HuH-7 (cell line): Measurements from ENCODE around the gene FOXB2.
"Not testable (repeated sequence)": the region's sequence is repeated elsewhere in the genome, so short reads cannot be mapped to it uniquely, and the experiment has no call there.

Source experiments
- DNase-seq: peaks from one replicate; pipeline ENCODE4 v3.0.0; 2011; ENCODE audit warnings: low spot score

FOXB2 gene

GRCh38 chr9:77019236-77019925 lies at the start of gene FOXB2:
Gene FOXB2 (plus strand): TSS chr9:77019655. CDS start chr9:77019655, 0 bp downstream.
- DNase-seq, result no peak

- no peak for DNase-seq
Measured at GRCh38 chr9:76969716-76970115, 49.7 kb upstream of the FOXB2 start.

GRCh38 chr9:76978831-76979230 lies 40.6 kb upstream of the FOXB2 start:
- DNase-seq, result not testable (repeated sequence)

- no peak for DNase-seq
Measured at GRCh38 chr9:76980566-76980965, 38.9 kb upstream of the FOXB2 start.

- no peak for DNase-seq
Measured at GRCh38 chr9:76984486-76984885, 35.0 kb upstream of the FOXB2 start.

GRCh38 chr9:76985581-76985980 lies 33.9 kb upstream of the FOXB2 start:
- DNase-seq, result no peak

- peak; percentile 52 for DNase-seq
Measured at GRCh38 chr9:76987594-76988200, 31.8 kb upstream of the FOXB2 start.

- no peak for DNase-seq
Measured at GRCh38 chr9:76988941-76989340, 30.5 kb upstream of the FOXB2 start.

GRCh38 chr9:76989501-76989900 lies 30.0 kb upstream of the FOXB2 start:
- no peak for DNase-seq

- DNase-seq, result peak; percentile 57
Measured at GRCh38 chr9:76996700-76997099, 22.8 kb upstream of the FOXB2 start.

GRCh38 chr9:76999261-76999660 lies 20.2 kb upstream of the FOXB2 start:
- DNase-seq, result no peak

GRCh38 chr9:77000330-77000729 lies 19.1 kb upstream of the FOXB2 start:
- no peak for DNase-seq

GRCh38 chr9:77003366-77003765 lies 16.1 kb upstream of the FOXB2 start:
- DNase-seq, result no peak

GRCh38 chr9:77005216-77005615 lies 14.2 kb upstream of the FOXB2 start:
- DNase-seq, result no peak

GRCh38 chr9:77010527-77010926 lies 8.9 kb upstream of the FOXB2 start:
- DNase-seq, result no peak

- peak; percentile 72 for DNase-seq
Measured at GRCh38 chr9:77011973-77012821, 7.3 kb upstream of the FOXB2 start.

- no peak for DNase-seq
Measured at GRCh38 chr9:77013206-77013931, 6.1 kb upstream of the FOXB2 start.

GRCh38 chr9:77013932-77014596 lies 5.4 kb upstream of the FOXB2 start:
- no peak for DNase-seq

GRCh38 chr9:77014597-77015263 lies 4.7 kb upstream of the FOXB2 start:
- DNase-seq, result no peak

GRCh38 chr9:77015327-77016048 lies 4.0 kb upstream of the FOXB2 start:
- no peak for DNase-seq
